ENCODE results near the gene VCPKMT.

VCPKMT gene

GRCh38 chr14:50110323-50111037, 5.9 kb downstream of the VCPKMT start:
- Histone ChIP-seq H3K4me3 (ENCODE audit: low read depth in 1 of 2, low read length in 2 of 2) (no peak overlapping the region), H3K27me3 (ENCODE audit: low read depth, low read length) (no peaks in the 10 kb centered on the region), H3K4me1 (ENCODE audit: control insufficient read depth in 1 of 2, insufficient read depth in 2 of 2, low read length in 2 of 2) (peaks cover 3 to 12% of the 10 kb centered on the region in 2 donors), H3K27ac (ENCODE audit: low read length) (no peak overlapping the region), H3K9me3 (ENCODE audit: control insufficient read depth in 1 of 2, low read length in 2 of 2) (no peaks in the 10 kb centered on the region), H3K36me3 (ENCODE audit: control insufficient read depth in 1 of 2, insufficient read depth in 2 of 2, low read length in 2 of 2) (peaks cover 19 to 30% of the 10 kb centered on the region in 2 donors)

GRCh38 chr14:50109342-50109741, 7.0 kb downstream of the VCPKMT start:
- H3K27ac ChIP-seq (ENCODE audit: low read length): no peak overlapping the region
- no peaks in the 10 kb centered on the region for H3K27me3 ChIP-seq (ENCODE audit: low read depth, low read length)
- no peak overlapping the region for H3K4me3 ChIP-seq (ENCODE audit: low read depth in 1 of 2, low read length in 2 of 2)
- no peaks in the 10 kb centered on the region for H3K9me3 ChIP-seq (ENCODE audit: control insufficient read depth in 1 of 2, low read length in 2 of 2)
- H3K4me1 ChIP-seq (ENCODE audit: control insufficient read depth in 1 of 2, insufficient read depth in 2 of 2, low read length in 2 of 2): peaks cover 0 to under 1% of the 10 kb centered on the region in 2 donors
- peaks cover 13 to 28% of the 10 kb centered on the region in 2 donors for H3K36me3 ChIP-seq (ENCODE audit: control insufficient read depth in 1 of 2, insufficient read depth in 2 of 2, low read length in 2 of 2)

GRCh38 chr14:50107850-50108249, 8.5 kb downstream of the VCPKMT start:
- H3K4me1 ChIP-seq (ENCODE audit: control insufficient read depth in 1 of 2, insufficient read depth in 2 of 2, low read length in 2 of 2): no peaks in the 10 kb centered on the region
- peaks cover 9 to 27% of the 10 kb centered on the region in 2 donors for H3K36me3 ChIP-seq (ENCODE audit: control insufficient read depth in 1 of 2, insufficient read depth in 2 of 2, low read length in 2 of 2)
- no peaks in the 10 kb centered on the region for H3K9me3 ChIP-seq (ENCODE audit: control insufficient read depth in 1 of 2, low read length in 2 of 2)
- no peak overlapping the region for H3K27ac ChIP-seq (ENCODE audit: low read length)
- no peak overlapping the region for H3K4me3 ChIP-seq (ENCODE audit: low read depth in 1 of 2, low read length in 2 of 2)
- H3K27me3 ChIP-seq (ENCODE audit: low read depth, low read length): no peaks in the 10 kb centered on the region

DNA sequence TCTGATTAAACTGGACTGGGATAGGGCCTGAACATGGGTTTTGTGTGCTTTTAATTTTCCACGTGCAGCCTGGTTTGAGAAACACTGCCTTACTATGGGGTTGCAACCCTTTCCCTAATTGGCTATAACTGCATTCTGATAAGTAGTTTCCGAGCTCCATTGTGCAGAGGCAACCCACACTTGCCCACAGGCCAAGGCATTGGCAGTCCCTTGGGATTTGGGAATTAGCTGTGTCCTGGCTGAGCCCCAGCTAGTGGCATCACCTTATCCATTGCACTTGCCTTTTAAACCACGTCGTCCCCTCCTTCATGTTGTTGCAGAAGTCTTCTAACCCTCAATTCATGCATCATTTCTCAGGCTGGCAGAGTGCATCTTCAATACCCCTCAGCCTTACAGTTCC, 10.2 kb downstream of the VCPKMT start:
- no peak overlapping the region for H3K27ac ChIP-seq (ENCODE audit: low read length)

DNA sequence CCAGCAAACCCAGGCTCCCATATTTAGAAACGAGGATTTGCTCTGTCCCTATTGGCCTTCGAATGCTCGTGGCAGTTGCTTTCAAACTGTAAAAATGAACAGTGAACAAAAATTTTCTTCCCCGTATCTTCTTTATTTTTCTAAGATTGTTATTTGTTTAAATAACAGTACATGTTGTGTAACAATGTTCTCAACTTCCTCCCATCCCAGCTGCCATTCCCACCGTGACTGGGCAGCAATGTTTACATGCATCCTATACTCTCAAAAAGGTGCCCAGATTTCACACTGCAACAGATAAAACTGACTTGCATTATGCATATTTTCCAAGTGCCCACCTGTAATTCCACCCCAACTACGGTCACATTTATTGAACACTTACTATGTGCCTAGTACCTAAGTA, 12.8 kb downstream of the VCPKMT start:
- H3K9me3 ChIP-seq (ENCODE audit: control insufficient read depth in 1 of 2, low read length in 2 of 2): no peaks in the 10 kb centered on the region
- peaks cover 0 to 8% of the 10 kb centered on the region in 2 donors for H3K36me3 ChIP-seq (ENCODE audit: control insufficient read depth in 1 of 2, insufficient read depth in 2 of 2, low read length in 2 of 2)
- H3K4me1 ChIP-seq (ENCODE audit: control insufficient read depth in 1 of 2, insufficient read depth in 2 of 2, low read length in 2 of 2): no peaks in the 10 kb centered on the region
- H3K27ac ChIP-seq (ENCODE audit: low read length): no peak overlapping the region
- H3K4me3 ChIP-seq (ENCODE audit: low read depth in 1 of 2, low read length in 2 of 2): no peak overlapping the region
- no peaks in the 10 kb centered on the region for H3K27me3 ChIP-seq (ENCODE audit: low read depth, low read length)

More for the DNA sequence above, 10.2 kb downstream of the VCPKMT start:
- no peaks in the 10 kb centered on the region for H3K9me3 ChIP-seq (ENCODE audit: control insufficient read depth in 1 of 2, low read length in 2 of 2)
- peaks cover 8 to 19% of the 10 kb centered on the region in 2 donors for H3K36me3 ChIP-seq (ENCODE audit: control insufficient read depth in 1 of 2, insufficient read depth in 2 of 2, low read length in 2 of 2)
- no peaks in the 10 kb centered on the region for H3K4me1 ChIP-seq (ENCODE audit: control insufficient read depth in 1 of 2, insufficient read depth in 2 of 2, low read length in 2 of 2)
- no peaks in the 10 kb centered on the region for H3K27me3 ChIP-seq (ENCODE audit: low read depth, low read length)
- no peak overlapping the region for H3K4me3 ChIP-seq (ENCODE audit: low read depth in 1 of 2, low read length in 2 of 2)

- Histone ChIP-seq H3K4me1 (ENCODE audit: control insufficient read depth in 1 of 2, insufficient read depth in 2 of 2, low read length in 2 of 2) (no peaks in the 10 kb centered on the region), H3K36me3 (ENCODE audit: control insufficient read depth in 1 of 2, insufficient read depth in 2 of 2, low read length in 2 of 2) (no peaks in the 10 kb centered on the region), H3K27me3 (ENCODE audit: low read depth, low read length) (no peaks in the 10 kb centered on the region), H3K9me3 (ENCODE audit: control insufficient read depth in 1 of 2, low read length in 2 of 2) (no peaks in the 10 kb centered on the region), H3K27ac (ENCODE audit: low read length) (no peak overlapping the region), H3K4me3 (ENCODE audit: low read depth in 1 of 2, low read length in 2 of 2) (no peak overlapping the region)
Observed at GRCh38 chr14:50101417-50101816, 15.0 kb downstream of the VCPKMT start.

DNA sequence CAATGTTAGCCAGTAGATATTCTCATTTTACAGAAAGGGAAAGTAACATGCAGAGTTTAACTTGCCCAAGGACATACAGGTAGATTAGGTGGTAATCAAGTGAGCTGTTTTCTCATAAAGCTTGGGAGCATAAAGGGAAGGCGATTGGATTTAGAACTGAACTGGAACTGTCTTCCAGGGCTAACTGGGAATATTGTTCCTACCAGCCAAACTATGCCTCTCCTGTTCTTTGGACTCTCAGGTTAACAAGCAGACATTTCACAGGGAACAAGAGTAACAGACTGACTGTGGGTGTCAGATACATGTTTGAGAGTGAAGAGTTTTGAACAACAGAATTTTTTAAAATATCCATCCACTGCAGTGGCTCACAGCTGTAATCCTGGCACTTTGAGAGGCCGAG, 15.6 kb downstream of the VCPKMT start:
- Histone ChIP-seq H3K4me1 (ENCODE audit: control insufficient read depth in 1 of 2, insufficient read depth in 2 of 2, low read length in 2 of 2) (no peaks in the 10 kb centered on the region), H3K36me3 (ENCODE audit: control insufficient read depth in 1 of 2, insufficient read depth in 2 of 2, low read length in 2 of 2) (no peaks in the 10 kb centered on the region), H3K27me3 (ENCODE audit: low read depth, low read length) (no peaks in the 10 kb centered on the region), H3K4me3 (ENCODE audit: low read depth in 1 of 2, low read length in 2 of 2) (no peak overlapping the region), H3K27ac (ENCODE audit: low read length) (no peak overlapping the region), H3K9me3 (ENCODE audit: control insufficient read depth in 1 of 2, low read length in 2 of 2) (no peaks in the 10 kb centered on the region)

DNA sequence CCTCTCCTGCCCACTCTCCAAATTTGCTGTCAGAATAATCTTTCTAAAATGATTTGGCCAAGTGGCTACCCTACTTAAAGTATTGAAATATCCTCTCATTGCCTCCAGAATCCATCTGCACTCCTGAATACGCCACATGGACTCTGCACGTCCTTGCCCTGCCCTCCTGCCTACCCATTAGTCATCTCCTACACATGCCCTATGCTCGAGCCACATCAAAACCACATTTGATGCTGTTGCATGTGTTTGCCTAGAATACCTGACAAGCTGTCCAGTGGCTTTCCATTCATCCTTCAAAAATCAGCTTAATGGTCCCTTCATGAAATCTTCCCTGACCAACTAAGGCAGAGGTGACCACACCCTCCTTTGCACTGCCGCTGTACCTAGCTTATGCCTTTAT, 17.0 kb downstream of the VCPKMT start:
- Histone ChIP-seq H3K4me3 (ENCODE audit: low read depth in 1 of 2, low read length in 2 of 2) (no peak overlapping the region), H3K9me3 (ENCODE audit: control insufficient read depth in 1 of 2, low read length in 2 of 2) (no peaks in the 10 kb centered on the region), H3K27ac (ENCODE audit: low read length) (no peak overlapping the region), H3K27me3 (ENCODE audit: low read depth, low read length) (no peaks in the 10 kb centered on the region), H3K4me1 (ENCODE audit: control insufficient read depth in 1 of 2, insufficient read depth in 2 of 2, low read length in 2 of 2) (no peaks in the 10 kb centered on the region), H3K36me3 (ENCODE audit: control insufficient read depth in 1 of 2, insufficient read depth in 2 of 2, low read length in 2 of 2) (no peaks in the 10 kb centered on the region)

- Histone ChIP-seq H3K9me3 (ENCODE audit: control insufficient read depth in 1 of 2, low read length in 2 of 2) (no peaks in the 10 kb centered on the region), H3K4me3 (ENCODE audit: low read depth in 1 of 2, low read length in 2 of 2) (no peak overlapping the region), H3K27ac (ENCODE audit: low read length) (no peak overlapping the region), H3K27me3 (ENCODE audit: low read depth, low read length) (no peaks in the 10 kb centered on the region), H3K36me3 (ENCODE audit: control insufficient read depth in 1 of 2, insufficient read depth in 2 of 2, low read length in 2 of 2) (peaks cover 0 to 4% of the 10 kb centered on the region in 2 donors), H3K4me1 (ENCODE audit: control insufficient read depth in 1 of 2, insufficient read depth in 2 of 2, low read length in 2 of 2) (no peaks in the 10 kb centered on the region)
Observed at GRCh38 chr14:50095895-50096294, 20.5 kb downstream of the VCPKMT start.

GRCh38 chr14:50094056-50094755, 22.2 kb downstream of the VCPKMT start:
- H3K36me3 ChIP-seq (ENCODE audit: control insufficient read depth in 1 of 2, insufficient read depth in 2 of 2, low read length in 2 of 2): peaks cover 0 to 6% of the 10 kb centered on the region in 2 donors
- H3K27me3 ChIP-seq (ENCODE audit: low read depth, low read length): no peaks in the 10 kb centered on the region
- no peak overlapping the region for H3K4me3 ChIP-seq (ENCODE audit: low read depth in 1 of 2, low read length in 2 of 2)
- H3K9me3 ChIP-seq (ENCODE audit: control insufficient read depth in 1 of 2, low read length in 2 of 2): no peaks in the 10 kb centered on the region
- H3K27ac ChIP-seq (ENCODE audit: low read length): no peak overlapping the region
- H3K4me1 ChIP-seq (ENCODE audit: control insufficient read depth in 1 of 2, insufficient read depth in 2 of 2, low read length in 2 of 2): no peaks in the 10 kb centered on the region

DNA sequence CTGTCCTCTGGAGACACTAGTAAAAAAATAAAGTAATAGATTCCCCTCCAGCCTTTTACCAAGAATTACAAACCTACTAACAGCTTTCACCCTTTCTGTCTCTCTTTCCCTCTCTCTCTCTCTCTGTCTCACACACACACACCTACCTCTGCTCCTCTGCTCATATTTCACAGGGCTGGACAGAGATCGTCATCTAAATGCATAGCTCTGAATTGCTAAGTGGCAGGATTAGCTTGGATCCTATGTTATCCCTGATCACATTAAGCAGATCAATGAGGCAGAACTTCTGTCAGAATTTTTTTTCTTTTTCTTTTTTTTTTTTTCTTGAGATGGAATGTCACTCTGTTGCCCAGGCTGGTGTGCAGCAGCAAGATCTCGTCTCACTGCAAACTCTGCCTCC, 22.9 kb downstream of the VCPKMT start:
- Histone ChIP-seq H3K4me3 (ENCODE audit: low read depth in 1 of 2, low read length in 2 of 2) (no peak overlapping the region), H3K4me1 (ENCODE audit: control insufficient read depth in 1 of 2, insufficient read depth in 2 of 2, low read length in 2 of 2) (no peaks in the 10 kb centered on the region), H3K27me3 (ENCODE audit: low read depth, low read length) (no peaks in the 10 kb centered on the region), H3K27ac (ENCODE audit: low read length) (no peak overlapping the region), H3K9me3 (ENCODE audit: control insufficient read depth in 1 of 2, low read length in 2 of 2) (no peaks in the 10 kb centered on the region), H3K36me3 (ENCODE audit: control insufficient read depth in 1 of 2, insufficient read depth in 2 of 2, low read length in 2 of 2) (peaks cover 0 to 10% of the 10 kb centered on the region in 2 donors)
